SK-N-MC (cell line): ENCODE measurements around the gene APOBEC3C.
"Not testable (repeated sequence)": the region's sequence is repeated elsewhere in the genome, so short reads cannot be mapped to it uniquely, and the experiment has no call there.

Experiments
- EZH2 ChIP-seq: fragments of 200-600 bp; sonication (generic); IDR thresholded peaks from one replicate; pipeline ENCODE4 v1.6.1; 2017; ENCODE audit warnings: antibody characterized with exemption
- FOXP2 ChIP-seq: optimal IDR thresholded peaks from 2 replicates; pipeline ENCODE3; 2011; ENCODE audit warnings: mild to moderate bottlenecking, moderate library complexity; ENCODE audit not compliant: insufficient read depth; ENCODE audit errors: extremely low read length, control extremely low read depth
- POLR2AphosphoS5 ChIP-seq: IDR thresholded peaks from 2 replicates; pipeline ENCODE4 v1.6.1; 2012; ENCODE audit warnings: mild to moderate bottlenecking, low read depth, low read length, borderline replicate concordance

DNA sequence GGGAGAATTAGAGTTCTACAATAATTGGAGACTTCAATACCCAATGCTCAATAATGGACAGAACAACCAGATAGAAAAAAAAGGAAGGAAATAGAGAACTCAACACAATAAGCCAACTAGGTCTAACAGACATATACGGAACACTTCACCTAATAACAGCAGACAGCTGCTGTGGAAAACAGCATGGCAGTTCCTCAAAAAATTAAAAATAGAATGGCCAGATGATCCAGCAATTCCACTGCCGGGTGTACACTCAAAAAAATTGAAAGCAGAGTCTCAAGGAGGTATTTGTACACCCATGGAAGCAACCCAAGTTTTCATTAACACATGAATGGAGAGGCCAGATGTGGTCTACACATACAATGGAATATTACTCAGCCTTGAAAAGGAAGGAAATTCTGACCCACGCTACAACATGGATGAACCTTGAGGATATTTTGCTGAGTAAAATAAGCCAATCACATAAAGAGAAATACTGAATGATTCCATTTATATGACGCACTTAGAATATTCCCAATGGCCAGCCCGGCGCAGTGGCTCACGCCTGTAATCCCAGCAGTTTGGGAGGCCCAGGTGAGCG lies 5.7 kb upstream of the APOBEC3C start:
- TF ChIP-seq EZH2, POLR2AphosphoS5, FOXP2: not testable (repeated sequence)
